Measurements from ENCODE around the gene ERC1.

Gene ERC1

DNA sequence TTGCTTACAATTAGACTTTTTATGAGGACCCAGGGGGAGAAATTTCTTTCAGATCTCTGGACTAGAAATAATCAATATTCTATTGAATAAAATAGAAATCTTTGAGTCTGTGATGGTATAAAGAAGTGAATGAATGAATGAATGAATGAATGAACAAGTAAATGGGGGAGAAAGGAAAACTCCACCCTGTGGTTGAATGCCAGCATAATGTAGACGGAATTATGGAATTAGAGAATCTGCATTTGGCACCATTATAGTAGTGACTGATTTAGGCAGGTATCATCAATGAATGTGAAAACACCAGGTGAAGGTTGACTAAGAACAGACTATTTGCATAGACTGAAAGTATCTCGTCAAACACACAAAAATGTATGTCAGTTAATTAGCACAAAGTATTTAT, 468.3 kb downstream of the ERC1 start:
- DNase-seq, result no peak

DNA sequence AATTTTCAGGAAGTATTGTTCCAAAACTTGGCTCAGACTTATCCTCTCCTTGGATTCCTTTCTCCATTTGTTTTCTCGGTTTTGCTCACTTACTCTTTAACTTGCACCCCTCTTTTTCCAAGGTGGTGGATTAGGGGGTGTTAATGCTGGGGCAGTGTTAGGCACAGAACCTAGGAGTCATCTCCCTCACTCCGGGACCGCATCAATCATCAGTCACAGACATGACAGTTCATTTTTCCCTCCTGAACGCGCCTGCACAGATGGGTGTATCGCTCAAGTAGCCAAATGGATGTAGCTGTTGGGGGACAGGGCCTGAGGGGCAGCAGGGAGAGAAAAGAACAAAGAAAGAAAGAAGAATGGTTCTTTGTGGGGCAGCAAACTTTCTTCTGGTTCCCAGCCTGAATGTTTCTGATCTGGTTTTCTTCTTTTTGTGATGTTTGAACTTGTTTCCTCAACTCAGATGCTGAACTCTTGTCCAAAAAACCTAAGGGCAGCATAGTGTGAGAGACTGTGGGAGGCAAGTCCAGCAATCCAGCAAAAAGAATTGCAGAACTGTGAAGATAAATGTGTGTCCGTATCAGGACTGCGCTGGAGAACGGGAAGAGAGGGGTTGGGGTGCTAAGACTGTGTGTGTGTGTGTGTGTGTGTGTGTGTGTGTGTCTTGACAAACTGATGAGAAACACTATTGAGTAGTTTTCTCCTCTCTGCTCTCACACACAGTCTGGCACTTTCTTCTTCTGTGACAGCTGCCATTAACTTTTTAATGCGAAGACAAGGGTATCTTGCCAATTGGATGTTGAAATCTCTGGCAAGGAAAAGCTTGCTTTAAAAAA, 472.3 kb downstream of the ERC1 start:
- no peak for DNase-seq

DNA sequence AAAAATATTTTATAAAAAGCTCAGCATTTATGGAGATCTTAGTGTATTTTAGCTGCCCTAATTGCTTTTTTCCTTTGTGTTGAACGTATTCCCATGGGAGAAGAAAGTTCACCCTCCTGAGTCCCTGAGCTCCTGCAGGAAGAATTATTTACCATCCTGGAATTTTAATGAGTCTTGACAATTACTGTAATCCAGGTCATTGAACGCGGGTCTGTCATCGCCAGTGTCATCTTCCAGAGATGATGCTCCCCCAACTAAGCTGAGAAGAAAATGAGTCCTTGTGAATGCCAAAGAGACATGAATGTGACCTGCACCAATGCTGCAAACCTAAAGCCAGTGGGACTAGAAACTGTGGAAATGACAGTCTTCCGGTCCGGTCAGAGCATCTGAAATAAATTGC, 473.9 kb downstream of the ERC1 start:
- DNase-seq, result no peak

DNA sequence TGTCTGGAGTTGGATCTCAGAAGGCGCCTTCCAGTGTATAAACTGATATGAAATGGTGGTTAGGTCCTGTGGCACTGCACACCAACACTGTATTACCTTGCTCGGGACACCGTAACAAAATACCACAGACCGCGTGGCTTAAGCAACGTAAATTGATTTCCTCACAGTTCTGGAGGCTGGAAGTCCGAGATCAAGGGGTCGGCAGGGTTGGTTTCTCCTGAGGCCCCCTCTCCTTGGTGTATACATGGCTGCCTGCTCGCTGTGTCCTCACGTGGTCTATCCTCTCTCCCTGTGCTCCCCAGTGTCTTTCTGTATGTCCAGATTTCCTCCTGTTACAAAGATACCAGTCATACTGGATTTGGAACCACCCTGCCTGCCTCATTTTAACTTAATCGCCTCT, 475.0 kb downstream of the ERC1 start:
- no peak for DNase-seq

DNA sequence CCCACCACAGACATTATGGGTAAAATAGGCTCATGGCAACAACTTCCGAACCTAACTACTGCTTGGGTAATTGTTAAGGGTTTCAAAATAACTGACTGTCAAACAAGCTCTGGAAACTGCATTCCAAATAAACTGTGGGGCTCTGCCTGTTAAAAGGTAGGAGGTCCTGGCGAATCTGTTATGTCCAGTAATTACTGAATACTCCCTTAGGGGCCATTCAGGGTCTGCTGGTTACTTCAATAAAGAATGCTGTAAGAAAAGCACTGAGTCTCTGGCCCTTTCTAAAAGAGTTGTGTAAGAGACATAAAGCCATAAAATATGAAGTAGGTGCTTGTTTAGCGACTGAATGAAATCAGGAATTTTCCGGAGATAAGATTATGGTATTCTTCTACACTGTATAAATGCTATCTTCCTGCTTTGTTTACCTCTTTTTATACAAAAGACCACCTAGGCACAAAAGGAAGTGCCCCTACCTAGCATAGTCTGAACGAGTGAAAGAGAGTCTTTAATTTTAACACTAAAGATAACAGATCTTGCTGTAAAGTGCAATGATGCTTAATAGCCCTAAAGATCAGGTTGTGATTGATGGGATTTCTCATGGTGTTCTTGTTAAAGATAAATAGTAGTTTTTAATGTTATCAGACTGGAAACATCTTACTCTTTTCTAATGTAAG, 475.6 kb downstream of the ERC1 start:
- DNase-seq, result no peak

DNA sequence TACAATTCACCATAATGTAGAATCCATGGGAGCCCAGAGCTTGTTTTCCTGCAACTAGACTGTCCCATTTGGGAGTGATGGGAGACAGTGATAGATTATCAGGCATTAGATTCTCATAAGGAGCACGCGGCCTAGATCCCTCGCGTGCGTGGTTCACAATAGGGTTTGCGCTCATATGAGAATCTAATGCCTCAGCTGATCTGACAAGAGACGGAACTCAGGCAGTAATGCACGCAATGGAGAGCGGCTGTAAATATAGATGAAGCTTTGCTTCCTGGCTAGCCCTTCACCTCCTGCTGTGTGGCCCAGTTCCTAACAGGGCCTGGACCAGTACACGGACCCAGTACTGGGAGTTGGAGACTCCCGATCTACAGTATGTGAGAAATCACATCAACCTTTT, 476.7 kb downstream of the ERC1 start:
- no peak for DNase-seq

DNA sequence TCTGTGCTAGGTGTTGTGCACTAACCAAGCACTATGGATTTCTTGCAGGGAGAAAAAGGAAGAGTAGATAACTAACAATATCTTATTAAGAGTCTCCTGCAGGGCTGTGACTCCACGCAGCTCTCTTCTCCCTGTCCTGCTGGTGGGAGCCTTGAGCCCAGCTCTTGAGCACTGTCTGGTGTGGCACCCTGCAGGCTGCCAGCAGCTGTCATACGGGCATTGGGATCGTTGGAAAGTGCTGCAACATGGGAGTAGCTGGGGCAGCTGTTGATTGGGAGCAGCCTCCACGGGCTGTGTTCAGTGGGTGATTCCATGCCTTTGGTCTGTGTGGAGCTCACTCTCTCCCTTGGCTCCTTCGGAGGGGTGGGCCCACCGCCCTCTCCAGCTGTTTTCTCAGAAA, 478.0 kb downstream of the ERC1 start:
- no peak for DNase-seq

DNA sequence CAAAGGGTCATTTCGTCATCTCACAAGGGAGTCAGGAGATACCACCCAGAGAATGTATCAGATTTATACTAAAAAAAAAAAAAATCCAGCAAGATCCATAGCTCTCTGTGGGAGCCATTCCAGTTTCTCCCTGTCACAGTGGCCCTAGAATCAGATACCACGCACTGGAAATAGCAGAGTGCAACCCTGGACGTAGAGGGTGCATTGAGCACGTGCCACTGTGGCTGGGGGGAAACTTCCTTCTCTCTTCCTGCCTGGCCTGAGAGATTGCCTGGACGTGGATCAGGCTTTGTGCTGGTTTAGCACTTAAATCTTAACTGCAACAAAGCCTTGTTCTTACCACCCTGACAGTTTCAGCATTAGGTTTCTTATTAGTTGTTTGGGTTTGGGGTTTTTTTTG, 479.0 kb downstream of the ERC1 start:
- DNase-seq, result no peak

DNA sequence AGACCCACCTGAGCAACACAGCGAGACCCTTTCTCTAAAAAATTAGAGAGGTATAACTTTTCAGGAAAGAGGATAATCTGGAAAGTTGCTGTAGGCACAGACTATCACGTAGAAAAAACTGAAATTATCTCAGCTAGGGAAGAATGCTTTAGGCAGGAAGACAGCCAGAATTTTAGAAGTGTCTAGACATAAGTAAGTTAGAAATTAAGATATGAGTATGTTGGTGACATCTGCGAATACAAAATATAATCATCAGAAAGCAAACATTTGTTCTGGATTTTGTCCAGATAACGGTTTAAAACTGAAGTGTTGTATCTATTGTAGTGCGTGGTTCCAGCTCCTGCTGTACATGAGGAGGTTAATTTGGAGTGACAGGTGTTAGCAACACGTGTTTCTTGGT, 480.2 kb downstream of the ERC1 start:
- no peak for DNase-seq

DNA sequence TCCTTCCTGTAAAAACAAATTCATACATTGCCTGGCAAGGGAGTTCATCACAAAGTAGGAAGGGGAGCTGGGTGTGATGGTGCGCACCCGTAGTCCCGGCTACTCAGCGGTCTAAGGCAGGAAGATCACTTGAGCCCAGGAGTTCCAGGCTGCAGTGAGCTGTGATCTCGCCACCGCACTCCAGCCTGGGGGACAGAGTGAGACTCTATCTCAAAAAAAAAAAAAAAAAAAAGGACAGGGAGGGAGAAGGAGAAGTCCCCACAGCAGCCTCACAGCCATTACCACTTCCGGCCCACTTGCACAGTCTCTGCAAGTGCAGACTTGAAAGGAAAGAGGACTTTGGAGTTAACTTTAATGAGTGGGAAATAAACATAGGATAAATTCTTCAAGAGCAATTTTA, 482.4 kb downstream of the ERC1 start:
- peak; percentile 35 to 39 for DNase-seq

DNA sequence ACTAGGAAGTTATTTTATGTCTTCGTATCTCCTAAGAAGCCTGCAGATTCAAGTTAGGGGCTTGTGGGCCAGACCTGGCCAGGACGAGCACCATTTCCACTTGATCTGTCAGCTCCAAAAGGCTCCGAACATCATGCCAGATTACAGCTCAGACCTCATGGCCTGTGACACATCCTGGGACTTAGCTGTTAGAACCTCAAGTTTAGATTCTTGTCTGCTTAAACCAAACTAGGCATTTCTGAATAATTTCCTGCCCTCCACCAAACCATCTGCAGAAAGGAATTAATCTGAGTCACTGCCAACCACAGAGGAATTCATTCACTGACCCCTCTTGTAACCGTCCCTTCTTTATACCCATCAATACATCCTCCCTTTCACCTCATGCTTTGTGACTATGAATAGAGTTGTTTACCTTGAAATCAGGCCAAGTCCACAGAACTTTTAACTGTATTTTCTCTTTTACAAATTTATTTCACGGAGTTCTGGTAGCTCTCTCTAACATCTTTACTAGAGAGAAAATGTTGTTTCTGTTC, 483.1 kb downstream of the ERC1 start:
- no peak for DNase-seq

DNA sequence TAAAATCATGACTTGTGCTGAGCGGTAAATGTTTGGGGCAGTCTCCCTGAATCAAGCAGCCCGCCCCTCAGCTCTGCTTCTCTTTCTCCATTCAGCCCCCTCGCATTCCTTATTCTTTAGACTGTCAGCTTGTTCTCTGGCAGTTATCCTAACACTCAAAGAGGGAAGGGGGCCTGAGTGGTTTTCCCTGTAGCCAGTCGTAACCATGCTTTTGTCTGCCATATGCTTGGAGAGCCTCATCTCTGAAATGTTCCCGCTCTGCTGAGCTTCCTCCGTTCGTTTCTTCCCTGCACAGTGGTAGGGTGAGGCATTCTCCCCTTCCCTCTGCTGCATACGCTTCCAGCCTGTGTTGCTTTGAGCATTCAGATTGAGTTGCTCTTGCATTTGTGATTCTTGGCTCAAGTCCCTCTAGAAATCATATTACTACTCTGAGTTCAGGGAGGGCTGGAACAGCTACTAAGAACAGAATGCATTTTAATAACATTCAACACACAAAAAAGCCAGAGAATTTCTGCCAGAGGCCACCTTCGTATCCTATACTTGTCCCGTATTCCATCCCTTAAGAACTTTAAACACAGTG, 483.6 kb downstream of the ERC1 start:
- DNase-seq, result no peak

DNA sequence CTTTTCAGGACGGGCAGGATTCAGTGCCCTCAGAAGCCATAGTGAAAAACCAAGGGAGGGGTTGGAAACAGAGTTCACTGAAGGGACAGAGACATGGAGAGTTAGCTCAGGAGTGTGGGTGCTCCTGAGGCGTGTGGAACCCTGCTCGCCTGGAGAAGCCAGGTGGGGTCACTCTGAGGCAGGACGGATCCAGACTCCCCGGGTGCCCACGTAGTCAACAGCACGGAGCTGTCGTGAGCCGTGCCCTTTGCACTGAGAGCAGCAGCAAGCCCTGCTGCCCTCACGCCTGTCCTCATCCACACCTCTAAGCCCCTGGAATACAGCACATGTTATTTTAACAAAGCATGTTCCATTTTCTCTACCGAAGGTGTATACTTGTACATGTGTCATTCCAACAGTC, 488.6 kb downstream of the ERC1 start:
- no peak for DNase-seq

DNA sequence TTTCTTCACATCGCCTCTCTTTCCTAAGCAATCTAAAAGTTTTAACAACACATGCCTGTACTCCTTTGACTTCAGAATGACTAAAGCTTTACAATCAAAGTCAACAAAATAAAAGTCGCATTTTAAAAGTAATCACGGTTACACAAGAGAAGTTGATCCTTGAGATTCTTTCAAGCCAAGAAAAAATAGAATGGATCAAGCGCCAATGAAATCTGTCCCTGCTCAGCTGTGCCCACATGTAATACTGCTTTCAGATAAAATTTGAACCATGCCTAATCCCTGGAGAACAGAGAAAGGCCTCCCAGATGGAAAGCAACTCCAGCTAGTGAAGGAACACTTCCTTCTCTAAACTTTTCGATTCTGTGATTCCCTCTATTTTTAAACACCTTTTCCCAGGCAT, 490.3 kb downstream of the ERC1 start:
- DNase-seq, result no peak

DNA sequence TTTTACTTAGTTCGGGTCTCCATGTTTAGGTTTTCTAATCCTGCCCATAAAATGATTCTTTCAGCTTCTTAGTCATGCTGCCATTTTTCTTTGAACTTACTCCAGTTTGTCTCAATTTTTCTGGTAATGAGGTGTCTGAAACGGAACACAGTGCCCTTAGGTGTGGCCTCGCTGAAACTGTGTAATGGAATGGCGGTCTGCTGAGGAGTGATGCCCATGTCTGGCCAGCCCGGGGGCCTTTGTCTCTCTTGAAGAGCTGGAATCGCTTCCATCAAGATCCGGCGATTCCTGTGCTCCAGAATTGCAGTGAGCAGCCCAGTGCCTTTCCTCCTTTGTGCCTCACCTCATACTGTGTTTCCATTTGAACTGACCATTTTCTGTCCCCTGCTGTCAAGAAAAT, 490.9 kb downstream of the ERC1 start:
- no peak for DNase-seq

DNA sequence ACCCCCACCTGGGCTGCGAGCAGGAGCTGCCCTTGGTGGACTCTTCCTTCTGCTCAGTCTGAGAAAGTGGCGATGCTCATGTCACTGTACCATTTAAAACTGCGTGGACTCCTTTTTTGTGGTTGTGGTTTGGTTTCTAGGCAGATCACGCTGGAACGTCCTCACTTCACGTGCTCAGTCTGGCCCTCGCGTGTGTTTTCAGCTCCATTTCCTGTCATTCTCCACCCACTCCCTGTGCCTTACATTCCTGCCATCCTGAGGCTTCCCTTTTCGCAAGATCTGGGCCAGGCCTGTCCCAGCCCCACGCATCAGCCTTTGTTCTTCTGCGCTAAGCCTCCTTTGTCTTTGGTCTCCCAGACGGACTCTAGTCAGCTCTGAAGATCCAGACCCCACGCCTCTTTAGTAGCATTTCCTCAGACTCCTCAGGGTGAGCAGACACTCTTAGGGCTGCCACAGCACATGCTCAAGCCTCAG, 497.9 kb downstream of the ERC1 start:
- peak; percentile 37 to 50 for DNase-seq

DNA sequence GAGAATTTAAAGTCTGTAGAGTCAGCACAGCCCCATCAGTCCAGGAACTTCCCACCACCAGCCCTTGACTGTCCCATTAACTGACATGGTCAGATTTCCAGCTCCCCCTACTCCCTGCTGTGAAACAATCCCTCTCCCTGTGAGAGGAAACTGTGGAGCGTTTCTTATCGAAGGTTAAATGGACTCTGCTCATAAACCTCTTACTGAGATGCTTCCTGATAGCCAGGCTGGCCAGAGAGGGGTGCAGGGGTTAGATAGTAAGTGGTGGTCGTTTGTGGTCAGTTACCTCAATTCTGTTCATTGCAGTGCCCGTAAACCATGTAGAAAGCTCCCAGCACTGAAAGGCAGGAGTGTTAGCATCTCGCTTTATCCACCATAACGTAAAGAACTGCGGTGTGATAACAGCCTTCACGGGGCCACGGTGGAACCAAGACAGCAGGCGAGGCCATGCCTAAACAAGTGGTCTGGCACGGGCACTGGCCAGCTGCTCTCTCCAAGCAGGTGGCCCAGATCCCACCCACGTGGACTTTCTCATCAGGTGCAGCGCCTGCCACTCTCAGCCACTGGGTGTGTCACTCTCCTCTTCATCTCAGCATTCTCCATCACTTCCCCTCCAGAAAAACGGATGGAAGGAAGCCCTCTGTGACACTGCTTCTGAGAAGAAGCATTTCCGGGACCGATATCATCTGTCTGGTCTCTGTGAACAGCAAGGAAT, 501.1 kb downstream of the ERC1 start:
- DNase-seq, result no peak

DNA sequence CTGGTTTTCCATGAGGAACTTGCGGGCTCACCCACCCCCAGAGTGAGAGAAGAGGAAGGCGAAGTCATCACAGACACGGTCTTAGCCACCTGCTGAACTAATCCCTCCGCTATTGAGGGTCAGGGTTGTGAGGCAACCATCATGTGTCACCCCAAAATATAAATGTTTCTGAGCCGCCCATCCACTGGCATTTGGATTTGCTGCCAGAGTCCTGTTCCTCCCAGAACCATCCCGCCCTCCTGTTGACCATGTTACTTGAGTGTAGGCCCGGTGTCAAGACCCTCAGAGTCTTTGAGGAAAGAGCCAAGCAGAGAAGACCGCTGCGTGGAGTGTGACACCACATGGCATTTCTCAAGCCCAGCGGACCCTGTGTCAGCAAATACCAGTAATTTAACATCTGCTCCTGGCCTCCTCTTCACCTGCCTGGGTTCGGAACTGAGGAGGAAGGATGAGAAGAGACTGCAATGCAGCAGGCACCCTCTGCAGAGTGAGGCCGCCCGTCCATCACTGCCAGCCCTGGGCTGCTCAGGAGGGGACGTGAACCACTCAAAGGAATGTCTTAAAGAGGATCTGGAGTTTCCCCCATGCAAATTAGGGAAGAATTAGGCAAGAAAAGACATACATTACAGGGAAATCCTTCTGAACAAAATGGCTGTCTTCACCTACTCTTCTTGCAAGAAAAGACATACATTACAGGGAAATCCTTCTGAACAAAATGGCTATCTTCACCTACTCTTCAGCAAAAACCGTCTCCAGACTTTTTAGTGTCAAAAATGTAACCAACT, 502.9 kb downstream of the ERC1 start:
- DNase-seq, result no peak

DNA sequence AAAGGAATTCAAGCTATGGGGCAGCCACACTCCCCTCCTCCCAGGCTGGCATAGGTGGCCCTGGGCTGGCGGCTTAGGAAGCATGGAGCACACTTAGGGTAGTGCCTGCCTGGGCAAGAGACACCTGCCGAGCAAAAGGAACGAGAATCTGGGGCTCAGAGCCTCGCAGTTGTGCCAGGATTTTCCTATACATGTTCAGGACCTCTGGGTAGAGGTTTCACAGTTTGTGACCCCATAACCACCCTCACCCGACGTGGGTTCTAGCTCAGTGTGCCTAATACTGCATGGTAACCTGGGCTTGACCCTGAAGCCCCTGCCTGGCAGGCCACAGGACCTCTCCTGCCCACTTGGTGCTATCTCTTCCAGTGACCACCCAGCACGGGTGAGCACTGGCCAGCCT, 503.8 kb downstream of the ERC1 start:
- no peak for DNase-seq

DNA sequence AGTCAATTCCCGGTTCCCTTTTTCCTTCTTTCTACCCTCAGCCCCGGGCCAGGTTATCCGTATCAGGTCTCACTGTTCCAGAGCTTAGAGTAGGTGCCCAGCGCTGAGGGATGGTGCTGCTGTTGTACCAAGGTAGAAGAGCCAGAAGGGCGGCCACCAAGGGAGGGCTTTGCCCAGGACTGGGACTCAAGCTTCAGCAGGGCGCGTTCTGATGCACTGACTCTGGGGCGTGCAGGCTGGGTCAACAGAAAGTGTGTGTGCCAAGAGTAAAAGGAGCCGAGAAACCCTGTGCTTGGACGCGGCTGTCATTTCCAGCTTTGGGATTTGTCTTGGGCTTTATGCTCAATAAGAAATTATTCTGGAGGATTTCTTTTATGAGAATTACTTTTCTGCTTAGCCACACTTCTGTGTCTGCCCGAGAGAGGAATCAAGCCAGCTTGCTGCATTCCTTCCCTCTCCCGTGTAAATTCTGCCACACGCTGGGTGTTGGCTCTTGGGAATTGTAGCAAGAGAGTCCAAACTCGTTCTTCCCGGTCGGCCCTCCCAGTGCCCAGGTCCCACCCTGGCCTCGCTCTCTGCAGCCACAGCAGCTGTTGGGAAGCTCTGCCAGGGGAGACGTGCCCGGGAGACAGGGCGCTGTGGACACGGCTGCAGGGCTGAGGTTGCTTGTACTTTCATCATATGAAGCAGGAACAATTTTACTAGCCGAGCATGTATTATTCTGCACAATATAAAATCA, 505.3 kb downstream of the ERC1 start:
- no peak for DNase-seq

DNA sequence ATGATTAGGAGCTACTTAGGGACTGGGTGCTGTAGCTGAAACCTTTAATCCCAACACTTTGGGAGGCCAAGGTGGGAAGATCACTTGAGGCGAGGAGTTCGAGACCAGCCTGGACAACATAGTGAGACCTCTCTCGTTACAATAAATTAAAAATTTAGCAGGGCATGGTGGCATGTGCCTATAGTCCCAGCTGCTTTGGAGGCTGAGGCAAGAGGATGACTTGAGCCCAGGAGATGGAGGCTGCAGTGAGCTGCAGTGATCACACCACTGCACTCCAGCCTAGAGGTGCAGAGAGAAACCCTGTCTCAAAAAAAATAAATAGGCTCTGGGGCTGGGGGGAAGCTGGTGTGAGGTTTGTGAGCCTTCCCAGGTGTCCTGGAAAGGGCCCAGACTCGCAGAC, 506.1 kb downstream of the ERC1 start:
- DNase-seq, result no peak

Measured in inflammatory macrophage (primary cell).